KMS-11 (cell line): ENCODE data around the gene CLECL1.
"Not testable (repeated sequence)": the region's sequence is repeated elsewhere in the genome, so short reads cannot be mapped to it uniquely, and the experiment has no call there.

Experiments
- H2AFZ ChIP-seq: fragments of 200-600 bp; sonication (generic); 2 replicates; pipeline ENCODE4 v1.6.1; 2016; ENCODE audit warnings: antibody characterized with exemption, mixed run types, low read depth
- H3K27ac ChIP-seq: fragments of 200-600 bp; sonication (generic); 2 replicates; pipeline ENCODE4 v1.6.1; 2016; ENCODE audit warnings: mild to moderate bottlenecking, mixed run types
- H3K27me3 ChIP-seq: fragments of 200-600 bp; sonication (generic); 2 replicates; pipeline ENCODE4 v1.6.1; 2017; ENCODE audit warnings: mild to moderate bottlenecking, low read depth, mixed run types, moderate library complexity; ENCODE audit not compliant: insufficient read depth
- H3K36me3 ChIP-seq: fragments of 200-600 bp; sonication (generic); 2 replicates; pipeline ENCODE4 v1.6.1; 2017; ENCODE audit warnings: mild to moderate bottlenecking, mixed run types; ENCODE audit not compliant: insufficient read depth
- H3K4me1 ChIP-seq: fragments of 200-600 bp; sonication (generic); 2 replicates; pipeline ENCODE4 v1.6.1; 2016; ENCODE audit warnings: mild to moderate bottlenecking, low read depth, mixed run types; ENCODE audit not compliant: poor library complexity, severe bottlenecking
- H3K4me2 ChIP-seq: fragments of 200-600 bp; sonication (generic); 2 replicates; pipeline ENCODE4 v1.7.0; 2016; ENCODE audit warnings: mild to moderate bottlenecking, mixed run types
- H3K4me3 ChIP-seq: fragments of 200-600 bp; sonication (generic); IDR thresholded peaks from 2 replicates; pipeline ENCODE4 v1.6.1; 2017; ENCODE audit warnings: low read depth, low read length, mixed read lengths; ENCODE audit not compliant: insufficient read depth
- H3K79me2 ChIP-seq: fragments of 200-600 bp; sonication (generic); 2 replicates; pipeline ENCODE4 v1.6.1; 2016; ENCODE audit warnings: low read depth, mixed run types; ENCODE audit not compliant: insufficient read depth
- H3K9ac ChIP-seq: fragments of 200-600 bp; sonication (generic); 2 replicates; pipeline ENCODE4 v1.6.1; 2016; ENCODE audit warnings: mild to moderate bottlenecking, mixed run types
- H4K20me1 ChIP-seq: fragments of 200-600 bp; sonication (generic); 2 replicates; pipeline ENCODE4 v1.6.1; 2016; ENCODE audit warnings: mild to moderate bottlenecking, mixed run types; ENCODE audit not compliant: insufficient read depth
- TF ChIP-seq, protein P1 (sequence below): fragments of 200-600 bp; sonication (generic); conservative IDR thresholded peaks from 2 replicates; pipeline ENCODE4 v1.6.1; 2017; ENCODE audit warnings: low read depth, mild to moderate bottlenecking, antibody characterized with exemption, low read length, moderate library complexity, mixed read lengths

CLECL1 gene

DNA sequence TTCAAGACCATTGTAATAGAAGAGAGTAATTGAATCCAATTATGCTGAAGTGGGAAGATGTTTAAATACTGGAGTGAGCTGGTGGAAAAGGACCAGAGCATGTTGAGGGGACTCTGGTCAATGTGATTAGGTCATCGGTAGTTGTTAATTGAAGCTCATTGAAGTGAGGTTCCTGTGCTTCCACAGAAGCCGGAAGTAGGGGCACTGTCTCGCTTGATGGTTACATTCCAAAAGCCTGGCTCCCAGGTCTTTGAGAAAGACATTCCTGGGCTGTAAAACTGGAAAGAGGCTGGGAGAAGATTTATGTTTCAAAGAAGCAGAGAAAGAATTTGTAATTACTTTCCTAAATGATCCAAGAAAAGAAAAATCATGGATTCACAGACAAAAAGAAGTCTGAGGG lies 12.3 kb upstream of the CLECL1 start:
- TF ChIP-seq, protein P1, sequence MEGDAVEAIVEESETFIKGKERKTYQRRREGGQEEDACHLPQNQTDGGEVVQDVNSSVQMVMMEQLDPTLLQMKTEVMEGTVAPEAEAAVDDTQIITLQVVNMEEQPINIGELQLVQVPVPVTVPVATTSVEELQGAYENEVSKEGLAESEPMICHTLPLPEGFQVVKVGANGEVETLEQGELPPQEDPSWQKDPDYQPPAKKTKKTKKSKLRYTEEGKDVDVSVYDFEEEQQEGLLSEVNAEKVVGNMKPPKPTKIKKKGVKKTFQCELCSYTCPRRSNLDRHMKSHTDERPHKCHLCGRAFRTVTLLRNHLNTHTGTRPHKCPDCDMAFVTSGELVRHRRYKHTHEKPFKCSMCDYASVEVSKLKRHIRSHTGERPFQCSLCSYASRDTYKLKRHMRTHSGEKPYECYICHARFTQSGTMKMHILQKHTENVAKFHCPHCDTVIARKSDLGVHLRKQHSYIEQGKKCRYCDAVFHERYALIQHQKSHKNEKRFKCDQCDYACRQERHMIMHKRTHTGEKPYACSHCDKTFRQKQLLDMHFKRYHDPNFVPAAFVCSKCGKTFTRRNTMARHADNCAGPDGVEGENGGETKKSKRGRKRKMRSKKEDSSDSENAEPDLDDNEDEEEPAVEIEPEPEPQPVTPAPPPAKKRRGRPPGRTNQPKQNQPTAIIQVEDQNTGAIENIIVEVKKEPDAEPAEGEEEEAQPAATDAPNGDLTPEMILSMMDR, result no peak
- Histone ChIP-seq H3K4me2 (no peak overlapping the region), H3K36me3 (no peaks in the 10 kb centered on the region), H3K79me2 (no peaks in the 10 kb centered on the region), H3K27me3 (no peaks in the 10 kb centered on the region), H3K4me1 (peaks cover 43% of the 10 kb centered on the region), H2AFZ (no peak overlapping the region), H3K9ac (no peak overlapping the region), H3K27ac (no peak overlapping the region), H4K20me1 (no peaks in the 10 kb centered on the region), H3K4me3 (no peak overlapping the region)

DNA sequence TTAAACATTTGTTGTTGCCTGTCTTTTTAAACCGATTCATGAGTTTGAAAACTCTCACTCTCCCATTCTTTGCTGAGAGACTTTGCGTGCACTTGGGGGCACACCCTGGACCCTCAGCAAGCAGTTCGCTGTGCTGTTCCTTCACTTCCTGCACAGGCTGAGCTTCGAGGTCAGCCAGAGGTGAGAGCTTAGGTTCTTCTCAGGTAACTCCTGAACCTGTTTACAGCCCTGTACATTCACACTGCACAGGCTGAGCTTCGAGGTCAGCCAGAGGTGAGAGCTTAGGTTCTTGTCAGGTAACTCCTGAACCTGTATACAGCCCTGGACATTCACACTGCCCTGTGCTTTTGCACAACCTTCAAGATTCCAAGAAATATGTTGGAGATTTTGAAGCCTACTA lies 9.8 kb upstream of the CLECL1 start:
- H3K27ac ChIP-seq, result peak overlapping the region; percentile 61
- H3K36me3 ChIP-seq, result no peaks in the 10 kb centered on the region
- TF ChIP-seq, protein P1, result no peak
- no peaks in the 10 kb centered on the region for H3K27me3 ChIP-seq
- H2AFZ ChIP-seq, result peak overlapping the region; percentile 47; the same call in 1 of the 2 replicates
- peaks cover 44% of the 10 kb centered on the region for H3K4me1 ChIP-seq
- no peaks in the 10 kb centered on the region for H3K79me2 ChIP-seq
- H3K9ac ChIP-seq, result 0 out of 2 replicates have a peak overlapping the region, but pooled peaks have one; percentile 4
- peak overlapping the region; percentile 96 for H3K4me2 ChIP-seq
- H4K20me1 ChIP-seq, result no peaks in the 10 kb centered on the region
- H3K4me3 ChIP-seq, result no peak overlapping the region

DNA sequence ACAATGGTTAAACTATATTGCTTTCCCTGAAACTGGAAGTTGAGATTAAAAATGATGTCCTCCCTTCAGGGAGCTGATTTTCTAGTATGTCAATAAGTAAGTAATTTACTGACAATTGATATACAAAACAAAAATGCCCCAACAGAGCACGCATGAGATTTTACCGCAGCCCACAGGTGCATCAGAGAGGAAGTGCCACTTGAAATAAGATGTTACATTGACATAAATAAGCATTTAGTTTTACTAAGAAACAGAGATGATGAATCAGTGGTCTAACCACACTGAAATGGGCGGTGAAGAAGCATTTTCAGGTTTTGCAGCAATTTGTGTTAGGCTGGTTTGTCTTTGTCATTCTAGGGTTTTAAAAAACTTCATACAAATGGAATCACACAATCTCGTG lies 8.8 kb upstream of the CLECL1 start:
- Histone ChIP-seq H3K79me2 (no peaks in the 10 kb centered on the region), H4K20me1 (no peaks in the 10 kb centered on the region), H3K27ac (peak overlapping the region; percentile 61), H3K27me3 (no peaks in the 10 kb centered on the region), H3K4me3 (no peak overlapping the region), H3K36me3 (no peaks in the 10 kb centered on the region), H3K9ac (no peak overlapping the region; the same call in 1 of the 2 replicates), H2AFZ (no peak overlapping the region; the same call in 1 of the 2 replicates), H3K4me1 (peaks cover 53% of the 10 kb centered on the region), H3K4me2 (peak overlapping the region; percentile 96)
- TF ChIP-seq, protein P1, result no peak

DNA sequence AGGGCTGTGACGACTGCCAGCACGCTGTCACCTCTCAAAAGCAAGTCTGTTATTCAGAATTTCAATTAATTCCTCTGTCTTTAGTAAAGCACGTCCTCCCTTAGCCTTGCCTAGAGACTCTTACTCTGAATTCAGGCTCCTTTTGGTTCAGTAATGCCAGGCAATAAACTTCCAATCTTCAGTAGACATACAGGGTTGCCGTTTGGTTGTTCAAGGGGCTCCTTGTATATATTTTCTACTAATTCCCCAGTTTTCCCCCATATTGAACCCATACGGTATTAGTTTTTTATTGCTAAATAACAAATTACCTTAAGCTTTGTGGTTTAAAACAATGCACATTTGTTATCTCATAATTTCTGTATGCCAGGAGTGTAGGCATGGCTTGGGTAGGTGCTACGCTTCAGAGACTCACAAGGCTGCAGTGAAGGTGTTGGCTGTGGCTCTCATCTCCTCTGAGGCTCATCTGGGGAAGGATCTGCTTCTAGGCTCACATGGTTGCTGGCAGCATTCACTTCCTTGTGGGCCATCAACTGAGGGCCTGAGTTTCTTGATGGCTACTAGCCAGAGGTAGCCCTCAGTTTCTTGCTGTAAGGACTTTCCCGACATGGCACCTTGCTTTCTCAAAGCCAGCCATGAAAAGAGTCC lies 7.3 kb upstream of the CLECL1 start:
- H3K27me3 ChIP-seq, result no peaks in the 10 kb centered on the region
- H3K4me1 ChIP-seq, result peaks cover 55% of the 10 kb centered on the region
- no peaks in the 10 kb centered on the region for H3K36me3 ChIP-seq
- H2AFZ ChIP-seq, result no peak overlapping the region
- no peak overlapping the region for H3K27ac ChIP-seq
- H3K4me2 ChIP-seq, result no peak overlapping the region
- no peaks in the 10 kb centered on the region for H3K79me2 ChIP-seq
- TF ChIP-seq, protein P1, result no peak
- no peaks in the 10 kb centered on the region for H4K20me1 ChIP-seq
- no peak overlapping the region for H3K9ac ChIP-seq
- H3K4me3 ChIP-seq, result no peak overlapping the region

DNA sequence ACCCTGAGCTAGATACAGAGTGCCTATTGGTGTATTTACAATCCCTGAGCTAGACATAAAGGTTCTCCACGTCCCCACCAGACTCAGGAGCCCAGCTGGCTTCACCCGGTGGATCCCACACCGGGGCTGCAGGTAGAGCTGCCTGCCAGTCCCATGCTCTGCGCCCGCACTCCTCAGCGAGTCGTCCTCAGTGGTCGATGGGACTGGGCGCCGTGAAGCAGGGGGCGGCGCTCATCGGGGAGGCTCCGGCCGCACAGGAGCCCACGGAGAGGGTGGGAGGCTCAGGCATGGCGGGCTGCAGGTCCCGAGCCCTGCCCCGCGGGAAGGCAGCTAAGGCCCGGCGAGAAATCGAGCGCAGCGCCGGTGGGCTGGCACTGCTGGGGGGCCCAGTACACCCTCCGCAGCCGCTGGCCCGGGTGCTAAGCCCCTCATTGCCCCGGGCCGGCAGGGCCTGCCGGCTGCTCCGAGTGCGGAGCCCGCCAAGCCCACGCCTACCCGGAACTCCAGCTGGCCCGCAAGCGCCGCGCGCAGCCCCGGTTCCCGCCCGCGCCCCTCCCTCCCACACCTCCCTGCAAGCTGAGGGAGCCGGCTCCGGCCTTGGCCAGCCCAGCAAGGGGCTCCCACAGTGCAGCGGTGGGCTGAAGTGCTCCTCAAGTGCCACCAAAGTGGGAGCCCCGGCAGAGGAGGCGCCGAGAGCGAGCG lies 6.7 kb upstream of the CLECL1 start:
- H2AFZ ChIP-seq, H3K4me2 ChIP-seq, H4K20me1 ChIP-seq, H3K9ac ChIP-seq, H3K27me3 ChIP-seq, H3K79me2 ChIP-seq, H3K27ac ChIP-seq, H3K4me3 ChIP-seq, H3K36me3 ChIP-seq: not testable (repeated sequence)
- H3K4me1 ChIP-seq, result peaks cover 55% of the 10 kb centered on the region

DNA sequence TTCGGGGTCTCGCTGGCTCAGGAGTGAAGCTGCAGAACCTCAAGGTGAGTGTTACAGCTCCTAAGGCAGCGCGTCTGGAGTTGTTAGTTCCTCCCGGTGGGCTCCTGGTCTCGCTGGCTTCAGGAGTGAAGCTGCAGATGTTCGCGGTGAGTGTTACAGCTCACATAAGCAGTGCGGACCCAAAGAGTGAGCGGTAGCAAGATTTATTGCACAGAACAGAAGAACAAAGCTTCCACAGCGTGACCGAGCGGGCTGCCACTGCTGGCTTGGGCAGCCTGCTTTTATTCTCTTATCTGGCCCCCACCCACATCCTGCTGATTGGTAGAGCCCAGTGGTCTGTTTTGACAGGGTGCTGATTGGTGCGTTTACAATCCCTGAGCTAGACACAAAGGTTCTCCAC lies 6.0 kb upstream of the CLECL1 start:
- H3K4me3 ChIP-seq, H3K79me2 ChIP-seq, H3K36me3 ChIP-seq, H3K4me2 ChIP-seq, H3K27ac ChIP-seq, H4K20me1 ChIP-seq, H3K9ac ChIP-seq, H3K27me3 ChIP-seq, H2AFZ ChIP-seq: not testable (repeated sequence)
- H3K4me1 ChIP-seq, result peaks cover 54% of the 10 kb centered on the region
